ENCODE data around the gene SEMA4G.

The SEMA4G gene

GRCh38 chr10:100988166-100988565, 18.9 kb downstream of the SEMA4G start:
- DNase-seq = no peak

- no peak for DNase-seq
Measured at GRCh38 chr10:100989088-100989487, 19.8 kb downstream of the SEMA4G start.

- DNase-seq = peak; percentile 39
Measured at GRCh38 chr10:100993986-100994708, 24.8 kb downstream of the SEMA4G start.

- no peak for DNase-seq
Measured at GRCh38 chr10:100995181-100995580, 25.9 kb downstream of the SEMA4G start.

GRCh38 chr10:100996678-100997359, 27.5 kb downstream of the SEMA4G start:
- DNase-seq = peak; percentile 75

GRCh38 chr10:100997360-100998182, 28.3 kb downstream of the SEMA4G start:
- peak; percentile 94 for DNase-seq

GRCh38 chr10:100998183-100998990, 29.1 kb downstream of the SEMA4G start:
- DNase-seq = peak; percentile 91

GRCh38 chr10:100998991-100999741, 29.9 kb downstream of the SEMA4G start:
- DNase-seq = peak; percentile 88

GRCh38 chr10:100999742-101000126, 30.4 kb downstream of the SEMA4G start, which contains the start of gene LZTS2:
LZTS2 (plus strand) TSS chr10:100999808; CDS start chr10:101002539, 2,731 bp downstream.
- no peak for DNase-seq

- DNase-seq = peak; percentile 41
Measured at GRCh38 chr10:101000127-101000914, 31.0 kb downstream of the SEMA4G start.

GRCh38 chr10:101000915-101001658, 31.8 kb downstream of the SEMA4G start:
- DNase-seq = no peak

- DNase-seq = no peak
Measured at GRCh38 chr10:101001659-101002035, 32.3 kb downstream of the SEMA4G start.

- no peak for DNase-seq
Measured at GRCh38 chr10:101002456-101002855, 33.2 kb downstream of the SEMA4G start.

GRCh38 chr10:101003639-101004206, 34.4 kb downstream of the SEMA4G start:
- DNase-seq = no peak

- DNase-seq = no peak
Measured at GRCh38 chr10:101005361-101005760, 36.1 kb downstream of the SEMA4G start.

- DNase-seq = no peak
Measured at GRCh38 chr10:101005869-101006567, 36.7 kb downstream of the SEMA4G start.

GRCh38 chr10:101006593-101007098, 37.3 kb downstream of the SEMA4G start:
- DNase-seq = no peak

- no peak for DNase-seq
Measured at GRCh38 chr10:101007099-101007711, 37.9 kb downstream of the SEMA4G start.
